Pancreas (tissue), 10 donors: Measurements from ENCODE around the gene ZFP69. TPM values are rescaled to one million over a fixed set of nuclear protein-coding genes. Genes with fewer than 3 reads are reported as not detected.
A peak's percentile ranks its signal among the peaks of the same experiment; 100 is the strongest.
"Not testable (repeated sequence)": the region's sequence is repeated elsewhere in the genome, so short reads cannot be mapped to it uniquely, and the experiment has no call there.

Experiments used
- ATAC-seq, 4 donors: fragments of 200-7000 bp; cut with Tn5 transposase; one replicate each; pipeline versions ENCODE4 v1.8.0 to v1.9.1; 2020; ENCODE audit warnings: mild to moderate bottlenecking in 4 of 4, moderate library complexity in 4 of 4
- DNase-seq, 6 donors: peaks; one replicate each; pipeline ENCODE4 v3.0.0-alpha.2; 2020
- FAIRE-seq: peaks from 2 replicates; lab custom pipeline; 2012; peaks lifted over from hg19 to GRCh38; lab: Jason Lieb, UNC
- H3K27ac ChIP-seq, 4 donors: fragments of 200-600 bp; sonication (generic); 1 replicate in 3 of 4; 2 replicates in 1 of 4; pipeline versions ENCODE4 v1.5.0 to v1.8.0; 2020
- H3K27me3 ChIP-seq, 4 donors: fragments of 200-600 bp; one replicate each; pipeline ENCODE4 v1.8.0; 2021
- H3K36me3 ChIP-seq, 3 donors: fragments of 200-600 bp; sonication (generic) in 1 of 3; one replicate each; pipeline versions ENCODE4 v1.5.0 to v1.8.0; 2020 to 2021
- H3K4me1 ChIP-seq, 3 donors: fragments of 200-600 bp; one replicate each; pipeline ENCODE4 v1.8.0; 2021
- H3K4me3 ChIP-seq, 4 donors: fragments of 200-600 bp; sonication (generic) in 2 of 4; one replicate each; pipeline versions ENCODE4 v1.5.0 to v1.8.0; 2020 to 2021
- H3K9me3 ChIP-seq, 4 donors: fragments of 200-600 bp; one replicate each; pipeline ENCODE4 v1.8.0; 2021
- WGBS, 2 donors: extraction: QIAGEN DNeasy Blood & Tissue Kit; methylation state at CpG; one replicate each; pipeline ENCODE4 v1.1.7; 2013; 5-methylcytosine and 5-hydroxymethylcytosine counted together
- intact Hi-C, 3 donors: fragments of 100-400 bp; cut with DNase I; formaldehyde crosslinking; loops; one replicate each; pipeline versions ENCODE4 v1.11.1 to v1.14.2; 2022
- polyA plus RNA-seq, 2 donors: library from polyadenylated mRNA; stranded (reverse); fragments of 200-250 nt; gene quantifications; one replicate each; pipeline ENCODE4 v1.2.3, GENCODE V29; 2013
- total RNA-seq, 6 donors: library from RNA; stranded (reverse); fragmentation: NEBNext Ultra II Directional in 4 of 6; extraction: Animal tissue kit (Norgen Biotek cat#: 25700) in 4 of 6; gene quantifications; one replicate each; pipeline versions ENCODE4 v1.2.1 to v1.2.4, GENCODE V29; 2021 to 2023
- TF ChIP-seq, protein P1 (sequence below), 4 donors: fragments of 200-600 bp; sonication (generic) in 3 of 4; IDR thresholded peaks; one replicate each; pipeline versions ENCODE4 v1.5.0 to v1.8.0; 2021; ENCODE audit warnings: antibody characterized with exemption in 4 of 4
- donor health status: healthy with polysubstance abuse.
- donor health status: DM: no; HTN: no; CAD: no; lungs with moderate emphysema.
- donor health status: DM: no; HTN: no; CAD: no.
- donor health status: control.
- donor health status: control.
- donor health status: Bipolar disorder and iron deficiency.
- donor health status: DM: yes; HTN: yes; CAD: no.
- donor health status: DM: no; HTN: no; CAD: no.
- donor health status: DM: no; HTN: no; CAD: no.
- donor health status: DM: yes; HTN: yes; CAD: no.

The ZFP69 gene
- total and polyA plus RNA-seq, 8 donors, result 1.2 to 2.8 (median 1.5) TPM

DNA sequence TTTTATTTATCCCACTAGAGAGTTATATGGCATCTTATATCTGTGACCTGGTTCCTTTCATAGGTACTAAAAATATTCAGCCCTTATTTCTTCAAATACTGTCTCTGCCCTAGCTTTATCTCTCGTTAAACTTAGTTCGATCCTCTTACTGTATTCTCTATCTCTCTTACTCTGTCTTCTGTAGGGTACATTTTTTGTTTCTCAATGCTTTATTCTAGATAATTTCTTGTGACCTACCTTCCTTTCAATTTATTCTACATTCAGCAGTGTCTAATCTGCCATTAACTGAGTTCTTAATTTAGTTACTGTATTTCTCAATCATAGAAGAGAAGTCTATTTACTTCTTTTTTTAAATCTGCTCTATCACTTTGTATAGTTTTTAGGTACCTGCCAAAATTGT is 1.8 kb upstream of the ZFP69 start:
- Histone ChIP-seq H3K27ac (no peak overlapping the region), H3K27me3 (no peaks in the 10 kb centered on the region), H3K9me3 (no peaks in the 10 kb centered on the region), H3K36me3 (no peaks in the 10 kb centered on the region), H3K4me3 (no peak overlapping the region), H3K4me1 (peaks cover 0 to 6% (median 3%) of the 10 kb centered on the region in 3 donors)
- DNase-seq (no peak), FAIRE-seq (no peak), ATAC-seq (no peak)
- TF ChIP-seq, protein P1, sequence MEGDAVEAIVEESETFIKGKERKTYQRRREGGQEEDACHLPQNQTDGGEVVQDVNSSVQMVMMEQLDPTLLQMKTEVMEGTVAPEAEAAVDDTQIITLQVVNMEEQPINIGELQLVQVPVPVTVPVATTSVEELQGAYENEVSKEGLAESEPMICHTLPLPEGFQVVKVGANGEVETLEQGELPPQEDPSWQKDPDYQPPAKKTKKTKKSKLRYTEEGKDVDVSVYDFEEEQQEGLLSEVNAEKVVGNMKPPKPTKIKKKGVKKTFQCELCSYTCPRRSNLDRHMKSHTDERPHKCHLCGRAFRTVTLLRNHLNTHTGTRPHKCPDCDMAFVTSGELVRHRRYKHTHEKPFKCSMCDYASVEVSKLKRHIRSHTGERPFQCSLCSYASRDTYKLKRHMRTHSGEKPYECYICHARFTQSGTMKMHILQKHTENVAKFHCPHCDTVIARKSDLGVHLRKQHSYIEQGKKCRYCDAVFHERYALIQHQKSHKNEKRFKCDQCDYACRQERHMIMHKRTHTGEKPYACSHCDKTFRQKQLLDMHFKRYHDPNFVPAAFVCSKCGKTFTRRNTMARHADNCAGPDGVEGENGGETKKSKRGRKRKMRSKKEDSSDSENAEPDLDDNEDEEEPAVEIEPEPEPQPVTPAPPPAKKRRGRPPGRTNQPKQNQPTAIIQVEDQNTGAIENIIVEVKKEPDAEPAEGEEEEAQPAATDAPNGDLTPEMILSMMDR (IDR thresholded peaks at IDR 0.05), result no peak
- intact Hi-C loops, result no loop called here
- WGBS, 2 donors, result 92% methylated on average over 2 of the region's 2 CpGs

DNA sequence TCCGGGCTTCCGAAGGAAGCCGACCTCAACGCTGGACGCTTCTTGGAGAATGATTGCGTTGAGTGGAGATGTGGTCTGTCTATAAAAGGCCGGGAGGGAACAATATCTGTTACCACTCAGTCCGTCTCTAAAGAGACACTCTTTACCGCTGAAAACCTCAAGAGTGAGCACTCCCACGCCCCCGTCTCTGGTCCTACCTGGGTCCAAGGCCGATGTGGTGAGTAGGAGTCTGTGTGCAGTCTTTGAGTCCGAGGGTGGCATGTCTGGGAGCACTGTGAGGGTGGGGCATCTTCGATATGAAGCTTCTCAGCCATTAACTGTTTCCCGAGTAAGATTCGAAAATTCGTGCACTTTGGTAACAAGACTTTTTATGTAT is 576 bp downstream of the ZFP69 start:
- FAIRE-seq, result no peak

DNA sequence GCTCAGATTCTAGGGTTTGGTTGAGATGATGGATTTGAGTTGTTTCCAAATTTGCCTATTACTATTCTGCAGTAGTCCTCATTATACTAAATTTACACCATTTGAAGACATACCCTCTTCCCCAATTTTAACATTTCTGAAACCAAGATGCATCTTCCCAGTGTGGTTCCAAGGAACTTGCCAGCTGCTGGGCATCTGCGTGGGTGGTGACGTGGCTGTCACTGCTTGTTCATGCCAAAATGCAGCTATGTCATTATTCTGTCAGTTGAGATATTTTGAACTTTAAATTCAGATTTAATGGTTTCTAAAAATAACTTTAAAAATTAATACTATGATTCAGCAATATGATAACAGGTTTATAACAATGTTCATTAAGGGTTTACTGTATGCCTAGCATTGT is 1.2 kb downstream of the ZFP69 start:
- peaks cover 0 to 6% (median 3%) of the 10 kb centered on the region in 3 donors for H3K4me1 ChIP-seq
- H3K36me3 ChIP-seq, result no peaks in the 10 kb centered on the region
- no peak for ATAC-seq
- WGBS, 2 donors, result 37 to 39% methylated on average over 2 of the region's 2 CpGs
- H3K27ac ChIP-seq, result no peak overlapping the region
- peak overlapping the region in 2 of 4 donors; percentile 91 to 95 for H3K4me3 ChIP-seq
- DNase-seq, result no peak
- H3K27me3 ChIP-seq, result no peaks in the 10 kb centered on the region
- intact Hi-C loops, result no loop called here
- no peak for FAIRE-seq
- TF ChIP-seq, protein P1 (IDR thresholded peaks at IDR 0.05), result no peak
- no peaks in the 10 kb centered on the region for H3K9me3 ChIP-seq

More for the DNA sequence above, 576 bp downstream of the ZFP69 start:
- TF ChIP-seq, protein P1 (IDR thresholded peaks at IDR 0.05), result no peak
- Histone ChIP-seq H3K9me3 (no peaks in the 10 kb centered on the region), H3K36me3 (no peaks in the 10 kb centered on the region), H3K27ac (no peak overlapping the region), H3K27me3 (no peaks in the 10 kb centered on the region), H3K4me1 (peaks cover 0 to 6% (median 3%) of the 10 kb centered on the region in 3 donors), H3K4me3 (peak overlapping the region; percentile 76 to 95 (median 90))
- WGBS, 2 donors, result 1% methylated on average over 17 of the region's 17 CpGs
- intact Hi-C loops, result no loop called here
- DNase-seq (peak in 2 of 6 donors; percentile 15 to 17), ATAC-seq (peak; percentile 51 to 67 (median 63))

DNA sequence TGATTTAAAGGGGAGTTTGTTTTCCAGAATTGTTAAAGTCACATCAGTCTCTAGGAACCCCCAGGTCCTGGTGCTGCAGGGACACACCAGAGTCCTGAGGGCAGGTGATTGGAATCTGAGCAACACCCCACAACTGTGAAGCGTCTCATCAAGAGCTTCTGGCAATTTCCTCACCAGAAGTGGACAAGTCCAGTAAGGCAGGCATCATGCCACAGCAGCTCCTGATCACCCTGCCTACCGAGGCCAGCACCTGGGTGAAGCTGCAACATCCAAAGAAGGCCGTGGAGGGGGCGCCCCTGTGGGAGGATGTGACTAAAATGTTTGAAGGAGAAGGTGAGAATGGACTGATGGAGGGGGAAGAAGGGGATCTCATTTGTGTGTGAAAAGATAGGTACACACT is 2.1 kb downstream of the ZFP69 start:
- Histone ChIP-seq H3K36me3 (no peaks in the 10 kb centered on the region), H3K4me3 (no peak overlapping the region), H3K4me1 (peaks cover 0 to 6% (median 3%) of the 10 kb centered on the region in 3 donors), H3K9me3 (no peaks in the 10 kb centered on the region), H3K27ac (no peak overlapping the region), H3K27me3 (no peaks in the 10 kb centered on the region)
- TF ChIP-seq, protein P1 (IDR thresholded peaks at IDR 0.05), result no peak
- DNase-seq (no peak), ATAC-seq (no peak), FAIRE-seq (no peak)
- 88 to 91% methylated on average over 4 of the region's 4 CpGs for WGBS, 2 donors
- intact Hi-C loops, result no loop called here

DNA sequence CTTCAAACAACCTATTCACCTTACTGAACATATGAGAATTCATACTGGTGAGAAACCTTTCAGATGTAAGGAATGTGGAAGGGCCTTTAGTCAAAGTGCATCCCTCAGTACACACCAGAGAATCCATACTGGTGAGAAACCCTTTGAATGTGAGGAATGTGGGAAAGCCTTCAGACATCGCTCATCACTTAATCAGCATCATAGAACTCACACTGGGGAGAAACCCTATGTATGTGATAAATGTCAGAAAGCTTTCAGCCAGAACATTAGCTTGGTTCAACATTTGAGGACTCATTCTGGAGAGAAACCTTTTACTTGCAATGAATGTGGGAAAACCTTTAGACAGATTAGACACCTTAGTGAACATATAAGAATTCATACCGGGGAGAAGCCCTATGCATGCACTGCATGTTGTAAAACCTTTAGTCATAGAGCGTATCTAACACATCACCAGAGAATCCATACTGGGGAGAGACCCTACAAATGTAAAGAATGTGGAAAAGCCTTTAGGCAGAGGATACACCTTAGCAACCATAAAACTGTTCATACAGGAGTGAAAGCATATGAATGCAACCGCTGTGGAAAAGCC is 18.3 kb downstream of the ZFP69 start:
- H3K27ac ChIP-seq, result no peak overlapping the region
- peaks cover 0 to 15% (median 2%) of the 10 kb centered on the region in 4 donors for H3K9me3 ChIP-seq
- no peak for DNase-seq
- peaks cover 0 to 9% (median 7%) of the 10 kb centered on the region in 3 donors for H3K36me3 ChIP-seq
- TF ChIP-seq, protein P1 (IDR thresholded peaks at IDR 0.05), result no peak
- FAIRE-seq, result no peak
- WGBS, 2 donors, result 95 to 98% methylated on average over 4 of the region's 4 CpGs
- no peak overlapping the region for H3K4me3 ChIP-seq
- no peaks in the 10 kb centered on the region for H3K27me3 ChIP-seq
- ATAC-seq, result no peak
- H3K4me1 ChIP-seq, result no peaks in the 10 kb centered on the region
- intact Hi-C loops, result no loop called here

DNA sequence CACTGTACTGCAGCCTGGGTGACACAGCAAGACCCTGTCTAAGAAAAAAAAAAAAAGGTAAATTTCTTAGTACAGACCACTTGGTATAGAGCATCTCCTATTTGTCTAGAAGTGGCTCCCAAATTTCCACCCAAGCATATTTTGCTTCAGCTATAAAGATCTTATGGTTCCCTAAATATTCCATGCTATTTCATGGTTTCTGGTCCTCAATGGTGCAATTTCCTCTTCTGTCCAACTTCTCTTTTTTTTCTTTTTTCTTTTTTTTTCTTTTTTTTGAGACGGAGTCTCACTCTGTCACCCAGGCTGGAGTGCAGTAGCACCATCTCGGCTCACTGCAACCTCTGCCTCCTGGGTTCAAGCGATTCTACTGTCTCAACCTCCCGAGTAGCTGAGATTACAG is 25.6 kb downstream of the ZFP69 start:
- H3K27me3 ChIP-seq, ATAC-seq, DNase-seq, H3K4me1 ChIP-seq, H3K9me3 ChIP-seq, intact Hi-C loops, FAIRE-seq, H3K36me3 ChIP-seq, H3K4me3 ChIP-seq, H3K27ac ChIP-seq: not testable (repeated sequence)
- WGBS, 2 donors, result 96 to 100% methylated on average over 4 of the region's 4 CpGs
